ENCODE data around the gene FEN1.

The FEN1 gene, protein sequence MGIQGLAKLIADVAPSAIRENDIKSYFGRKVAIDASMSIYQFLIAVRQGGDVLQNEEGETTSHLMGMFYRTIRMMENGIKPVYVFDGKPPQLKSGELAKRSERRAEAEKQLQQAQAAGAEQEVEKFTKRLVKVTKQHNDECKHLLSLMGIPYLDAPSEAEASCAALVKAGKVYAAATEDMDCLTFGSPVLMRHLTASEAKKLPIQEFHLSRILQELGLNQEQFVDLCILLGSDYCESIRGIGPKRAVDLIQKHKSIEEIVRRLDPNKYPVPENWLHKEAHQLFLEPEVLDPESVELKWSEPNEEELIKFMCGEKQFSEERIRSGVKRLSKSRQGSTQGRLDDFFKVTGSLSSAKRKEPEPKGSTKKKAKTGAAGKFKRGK

DNA sequence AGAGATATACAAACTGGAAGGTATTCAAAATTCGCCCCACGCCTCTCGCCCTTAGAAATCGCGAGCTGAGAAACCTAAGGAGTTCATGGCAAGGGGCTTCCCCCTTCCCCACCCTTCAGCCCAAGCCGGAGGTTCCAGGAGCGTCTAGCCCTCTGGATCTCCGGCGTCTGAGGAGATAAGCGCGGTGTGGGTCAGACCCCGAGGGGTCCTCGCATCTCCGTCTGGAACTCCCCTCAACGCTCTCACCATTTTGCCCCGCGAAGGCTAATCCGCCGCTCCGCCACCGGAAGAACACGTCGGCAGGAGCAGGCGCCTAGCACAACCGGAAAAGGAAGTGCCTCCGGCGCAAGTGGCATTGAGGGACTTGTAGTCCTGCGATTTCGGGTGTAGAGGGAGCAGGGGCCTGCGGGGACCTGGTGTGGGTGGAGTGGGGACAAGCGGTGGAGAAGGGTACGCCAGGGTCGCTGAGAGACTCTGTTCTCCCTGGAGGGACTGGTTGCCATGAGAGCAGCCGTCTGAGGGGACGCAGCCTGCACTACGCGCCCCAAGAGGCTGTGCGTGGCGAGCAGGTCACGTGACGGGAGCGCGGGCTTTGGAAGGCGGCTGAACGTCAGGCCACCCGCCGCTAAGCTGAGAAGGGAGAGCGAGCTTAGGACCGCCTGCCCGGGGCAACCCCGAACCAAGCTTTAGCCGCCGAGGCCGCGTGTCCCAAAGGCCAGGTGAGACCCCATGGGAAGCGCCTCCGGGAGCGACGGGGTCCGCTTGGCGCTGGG, at the start of gene FEN1, which contains the start of gene TMEM258:
Gene FEN1, plus strand, starts transcription at position 602 of the 773 bp plus-strand sequence. CDS start 2,451 bp downstream, outside the sequence.
Gene TMEM258, minus strand, starts transcription at position 290 of the 773 bp plus-strand sequence. Its CDS starts 41 bp downstream, at position 249.
- TF ChIP-seq, protein P1, sequence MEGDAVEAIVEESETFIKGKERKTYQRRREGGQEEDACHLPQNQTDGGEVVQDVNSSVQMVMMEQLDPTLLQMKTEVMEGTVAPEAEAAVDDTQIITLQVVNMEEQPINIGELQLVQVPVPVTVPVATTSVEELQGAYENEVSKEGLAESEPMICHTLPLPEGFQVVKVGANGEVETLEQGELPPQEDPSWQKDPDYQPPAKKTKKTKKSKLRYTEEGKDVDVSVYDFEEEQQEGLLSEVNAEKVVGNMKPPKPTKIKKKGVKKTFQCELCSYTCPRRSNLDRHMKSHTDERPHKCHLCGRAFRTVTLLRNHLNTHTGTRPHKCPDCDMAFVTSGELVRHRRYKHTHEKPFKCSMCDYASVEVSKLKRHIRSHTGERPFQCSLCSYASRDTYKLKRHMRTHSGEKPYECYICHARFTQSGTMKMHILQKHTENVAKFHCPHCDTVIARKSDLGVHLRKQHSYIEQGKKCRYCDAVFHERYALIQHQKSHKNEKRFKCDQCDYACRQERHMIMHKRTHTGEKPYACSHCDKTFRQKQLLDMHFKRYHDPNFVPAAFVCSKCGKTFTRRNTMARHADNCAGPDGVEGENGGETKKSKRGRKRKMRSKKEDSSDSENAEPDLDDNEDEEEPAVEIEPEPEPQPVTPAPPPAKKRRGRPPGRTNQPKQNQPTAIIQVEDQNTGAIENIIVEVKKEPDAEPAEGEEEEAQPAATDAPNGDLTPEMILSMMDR (IDR thresholded peaks at IDR 0.05; ENCODE audit: insufficient read depth, missing control alignments): no peak
- FAIRE-seq: no peak
- peak; percentile 91 for DNase-seq (ENCODE audit: insufficient read length, low spot score)

DNA sequence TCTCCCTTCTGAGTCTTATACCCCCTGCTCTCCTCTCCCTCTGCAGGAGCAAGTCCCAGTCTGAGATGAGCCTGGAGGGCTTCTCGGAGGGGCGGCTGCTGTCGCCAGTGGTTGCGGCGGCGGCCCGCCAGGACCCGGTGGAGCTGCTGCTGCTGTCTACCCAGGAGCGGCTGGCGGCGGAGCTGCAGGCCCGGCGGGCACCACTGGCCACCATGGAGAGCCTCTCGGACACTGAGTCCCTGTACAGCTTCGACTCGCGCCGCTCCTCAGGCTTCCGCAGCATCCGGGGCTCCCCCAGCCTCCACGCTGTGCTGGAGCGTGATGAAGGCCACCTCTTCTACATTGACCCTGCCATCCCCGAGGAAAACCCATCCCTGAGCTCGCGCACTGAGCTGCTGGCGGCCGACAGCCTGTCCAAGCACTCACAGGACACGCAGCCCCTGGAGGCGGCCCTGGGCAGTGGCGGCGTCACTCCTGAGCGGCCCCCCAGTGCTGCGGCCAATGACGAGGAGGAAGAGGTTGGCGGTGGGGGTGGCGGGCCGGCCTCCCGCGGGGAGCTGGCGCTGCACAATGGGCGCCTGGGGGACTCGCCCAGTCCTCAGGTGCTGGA, 49.1 kb upstream of the FEN1 start:
- TF ChIP-seq, protein P1 (IDR thresholded peaks at IDR 0.05; ENCODE audit: insufficient read depth, missing control alignments): no peak
- DNase-seq (ENCODE audit: insufficient read length, low spot score) (no peak), FAIRE-seq (no peak)

DNA sequence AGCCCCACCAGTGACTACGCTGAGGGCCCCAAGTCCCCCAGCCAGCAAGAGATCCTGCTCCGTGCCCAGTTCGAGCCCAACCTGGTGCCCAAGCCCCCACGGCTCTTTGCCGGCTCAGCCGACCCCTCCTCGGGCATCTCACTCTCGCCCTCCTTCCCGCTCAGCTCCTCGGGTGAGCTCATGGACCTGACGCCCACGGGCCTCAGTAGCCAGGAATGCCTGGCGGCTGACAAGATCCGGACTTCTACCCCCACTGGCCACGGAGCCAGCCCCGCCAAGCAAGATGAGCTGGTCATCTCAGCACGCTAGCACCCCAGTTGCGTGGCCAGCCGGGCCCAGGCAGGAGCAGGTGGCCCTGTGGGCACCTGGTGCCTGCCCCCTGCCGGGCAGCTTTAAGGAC, 48.5 kb upstream of the FEN1 start:
- no peak for FAIRE-seq
- TF ChIP-seq, protein P1 (IDR thresholded peaks at IDR 0.05; ENCODE audit: insufficient read depth, missing control alignments): no peak

DNA sequence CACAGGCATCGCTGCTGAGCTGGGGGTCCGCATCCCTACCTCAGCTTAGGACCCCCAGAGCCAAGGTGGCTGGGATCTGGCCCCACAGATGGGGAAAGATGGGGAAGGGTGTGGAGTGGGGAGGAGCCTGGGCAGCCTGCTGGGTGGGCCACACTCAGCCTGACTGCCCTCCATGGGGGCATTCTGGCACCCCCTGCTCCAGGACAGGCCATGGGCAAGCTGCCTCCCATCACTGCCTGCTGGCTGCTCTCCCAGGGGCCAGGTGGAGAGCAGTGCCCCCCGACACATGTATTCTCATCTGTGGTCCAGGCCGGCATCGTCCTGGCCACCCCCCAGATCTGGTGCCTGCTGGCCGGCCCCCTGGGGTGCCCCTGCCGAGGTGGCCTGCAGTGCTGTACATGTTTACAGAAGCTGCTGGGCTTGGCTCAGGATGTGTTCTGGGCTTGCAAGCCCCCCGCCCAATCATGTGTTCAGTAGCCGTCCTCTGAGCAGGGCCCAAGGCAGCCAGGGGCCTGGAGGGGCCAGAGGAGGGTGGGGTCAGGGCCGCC, 48.0 kb upstream of the FEN1 start:
- no peak for DNase-seq (ENCODE audit: insufficient read length, low spot score)
- FAIRE-seq: no peak
- TF ChIP-seq, protein P1 (IDR thresholded peaks at IDR 0.05; ENCODE audit: insufficient read depth, missing control alignments): no peak

More for the DNA sequence above, 48.5 kb upstream of the FEN1 start:
- DNase-seq (ENCODE audit: insufficient read length, low spot score): no peak

DNA sequence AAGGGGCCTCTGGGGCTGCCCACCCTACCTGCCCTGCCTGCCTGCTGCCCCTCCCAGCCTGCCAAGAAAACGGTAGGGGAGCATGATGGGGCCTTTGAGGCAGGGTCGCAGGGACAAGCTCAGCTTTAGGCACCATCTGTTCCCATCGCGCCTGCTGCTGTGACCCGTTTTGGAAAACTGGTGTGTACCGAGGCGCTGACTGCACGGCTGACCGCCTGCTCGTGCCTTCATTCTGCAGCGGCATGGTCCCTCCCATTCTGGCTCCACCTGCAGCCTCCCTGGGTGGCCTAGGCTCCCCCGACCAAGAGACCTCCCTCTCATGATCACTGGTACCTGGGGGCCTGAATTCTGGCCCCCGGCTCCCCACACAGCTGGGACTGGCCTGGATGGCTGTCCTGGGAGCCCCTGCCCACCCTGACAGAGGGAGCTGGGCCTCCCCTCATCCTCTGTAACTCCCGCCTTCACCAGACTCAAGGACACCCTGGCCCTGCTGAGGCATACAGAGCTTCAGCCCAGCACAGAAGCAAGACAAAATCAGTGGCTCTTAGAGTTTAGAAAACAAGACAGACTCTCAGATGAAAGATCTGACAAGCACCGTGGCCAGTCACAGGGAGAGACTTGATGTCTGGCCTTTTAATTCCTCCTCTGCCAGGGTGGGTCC, 46.8 kb upstream of the FEN1 start:
- FAIRE-seq (no peak), DNase-seq (ENCODE audit: insufficient read length, low spot score) (no peak)
- TF ChIP-seq, protein P1 (IDR thresholded peaks at IDR 0.05; ENCODE audit: insufficient read depth, missing control alignments): no peak

DNA sequence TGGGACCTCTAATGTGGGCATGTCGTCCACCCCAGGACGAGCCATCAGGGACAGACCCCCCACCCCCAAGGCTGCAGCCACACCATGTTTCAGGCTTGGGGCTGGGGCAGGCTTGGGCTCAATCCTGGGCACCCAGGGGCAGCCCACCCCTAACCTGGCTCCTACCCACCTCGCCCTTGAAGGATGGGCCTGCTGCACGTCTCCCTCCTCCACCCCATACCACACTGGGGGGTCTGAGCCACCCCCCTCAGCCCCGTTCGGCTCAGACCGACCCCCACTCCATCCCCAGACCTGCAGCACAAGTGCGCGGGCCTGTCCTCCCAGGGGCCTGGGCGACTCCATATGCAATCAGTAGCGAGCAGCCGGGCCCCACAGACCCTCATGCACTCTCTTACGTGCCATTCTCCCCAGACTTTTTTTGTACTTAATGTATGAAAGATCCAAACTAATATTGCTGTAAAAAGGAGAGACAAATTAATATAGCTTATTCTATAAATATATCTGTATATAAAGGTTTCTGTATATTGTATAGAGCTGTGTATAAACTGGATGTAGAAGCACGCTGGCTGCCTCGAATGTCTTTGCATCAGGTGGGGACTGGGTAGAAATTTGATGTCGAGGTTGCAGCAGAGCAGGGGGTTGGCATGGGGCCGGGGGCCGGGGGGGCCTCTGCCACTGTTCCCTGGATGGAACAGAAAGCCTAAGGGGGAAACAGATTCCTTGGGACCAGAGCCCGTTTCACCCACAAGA, 46.1 kb upstream of the FEN1 start:
- no peak for FAIRE-seq
- no peak for DNase-seq (ENCODE audit: insufficient read length, low spot score)
- TF ChIP-seq, protein P1 (IDR thresholded peaks at IDR 0.05; ENCODE audit: insufficient read depth, missing control alignments): no peak

Measured in D721Med (cell line).